ENCODE data around the gene UROC1.

The UROC1 gene

DNA sequence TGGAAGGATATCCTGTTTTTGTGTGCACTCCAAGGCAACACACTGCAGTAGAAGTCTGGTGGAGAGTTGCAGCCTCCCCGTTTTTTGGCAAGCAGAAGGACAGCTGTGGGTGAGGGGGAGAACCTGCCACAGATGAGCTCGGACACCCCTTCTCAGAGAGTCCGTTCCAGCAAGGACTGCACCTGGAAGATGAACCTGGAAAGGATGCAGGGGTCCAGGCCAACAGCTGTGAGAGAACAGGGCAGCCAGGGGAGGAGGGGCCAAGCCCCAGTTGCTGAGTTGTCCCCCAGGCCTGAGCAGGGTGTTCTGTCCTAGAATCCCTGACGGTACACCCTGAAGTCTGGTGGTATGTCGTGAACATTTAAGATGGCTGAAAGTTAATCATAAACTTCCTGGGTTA lies 72.1 kb downstream of the UROC1 start:
- Histone ChIP-seq H3K27ac (no peak overlapping the region), H3K36me3 (ENCODE audit: insufficient read depth) (no peaks in the 10 kb centered on the region), H2AFZ (ENCODE audit: low read depth) (no peak overlapping the region), H4K20me1 (ENCODE audit: insufficient read depth) (no peaks in the 10 kb centered on the region), H3K9ac (no peak overlapping the region), H3K4me3 (IDR thresholded peaks at IDR 0.05; ENCODE audit: insufficient read depth, low read depth, low read length) (no peak overlapping the region), H3K79me2 (ENCODE audit: insufficient read depth, low read depth) (no peaks in the 10 kb centered on the region), H3K27me3 (ENCODE audit: insufficient read depth, low read depth) (no peaks in the 10 kb centered on the region), H3K4me2 (no peak overlapping the region), H3K4me1 (ENCODE audit: low read depth, poor library complexity, severe bottlenecking) (no peaks in the 10 kb centered on the region)
- TF ChIP-seq, protein P1, sequence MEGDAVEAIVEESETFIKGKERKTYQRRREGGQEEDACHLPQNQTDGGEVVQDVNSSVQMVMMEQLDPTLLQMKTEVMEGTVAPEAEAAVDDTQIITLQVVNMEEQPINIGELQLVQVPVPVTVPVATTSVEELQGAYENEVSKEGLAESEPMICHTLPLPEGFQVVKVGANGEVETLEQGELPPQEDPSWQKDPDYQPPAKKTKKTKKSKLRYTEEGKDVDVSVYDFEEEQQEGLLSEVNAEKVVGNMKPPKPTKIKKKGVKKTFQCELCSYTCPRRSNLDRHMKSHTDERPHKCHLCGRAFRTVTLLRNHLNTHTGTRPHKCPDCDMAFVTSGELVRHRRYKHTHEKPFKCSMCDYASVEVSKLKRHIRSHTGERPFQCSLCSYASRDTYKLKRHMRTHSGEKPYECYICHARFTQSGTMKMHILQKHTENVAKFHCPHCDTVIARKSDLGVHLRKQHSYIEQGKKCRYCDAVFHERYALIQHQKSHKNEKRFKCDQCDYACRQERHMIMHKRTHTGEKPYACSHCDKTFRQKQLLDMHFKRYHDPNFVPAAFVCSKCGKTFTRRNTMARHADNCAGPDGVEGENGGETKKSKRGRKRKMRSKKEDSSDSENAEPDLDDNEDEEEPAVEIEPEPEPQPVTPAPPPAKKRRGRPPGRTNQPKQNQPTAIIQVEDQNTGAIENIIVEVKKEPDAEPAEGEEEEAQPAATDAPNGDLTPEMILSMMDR (conservative IDR thresholded peaks at IDR 0.05; ENCODE audit: low read depth, low read length) = no peak

DNA sequence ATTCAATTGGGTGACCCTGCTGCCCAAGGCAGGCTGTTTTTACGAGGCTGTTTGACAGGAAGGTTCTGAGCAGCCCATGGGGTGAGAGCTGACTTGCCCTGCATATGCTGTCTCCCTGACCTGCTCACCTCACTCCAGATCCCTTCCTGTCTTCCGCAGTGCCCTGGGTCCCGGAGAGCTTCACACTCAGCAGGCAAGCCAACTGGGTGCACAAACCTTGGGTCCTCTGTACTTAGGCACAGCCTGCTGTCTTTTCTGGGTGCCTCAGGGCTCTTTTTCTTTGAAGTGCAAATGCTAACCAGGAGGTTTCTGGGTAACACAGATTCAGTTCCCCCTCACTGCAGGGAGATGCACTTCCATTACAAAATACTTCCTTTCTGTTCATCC lies 74.7 kb downstream of the UROC1 start:
- TF ChIP-seq, protein P1 (conservative IDR thresholded peaks at IDR 0.05; ENCODE audit: low read depth, low read length) = no peak
- H2AFZ ChIP-seq (ENCODE audit: low read depth) = no peak overlapping the region

DNA sequence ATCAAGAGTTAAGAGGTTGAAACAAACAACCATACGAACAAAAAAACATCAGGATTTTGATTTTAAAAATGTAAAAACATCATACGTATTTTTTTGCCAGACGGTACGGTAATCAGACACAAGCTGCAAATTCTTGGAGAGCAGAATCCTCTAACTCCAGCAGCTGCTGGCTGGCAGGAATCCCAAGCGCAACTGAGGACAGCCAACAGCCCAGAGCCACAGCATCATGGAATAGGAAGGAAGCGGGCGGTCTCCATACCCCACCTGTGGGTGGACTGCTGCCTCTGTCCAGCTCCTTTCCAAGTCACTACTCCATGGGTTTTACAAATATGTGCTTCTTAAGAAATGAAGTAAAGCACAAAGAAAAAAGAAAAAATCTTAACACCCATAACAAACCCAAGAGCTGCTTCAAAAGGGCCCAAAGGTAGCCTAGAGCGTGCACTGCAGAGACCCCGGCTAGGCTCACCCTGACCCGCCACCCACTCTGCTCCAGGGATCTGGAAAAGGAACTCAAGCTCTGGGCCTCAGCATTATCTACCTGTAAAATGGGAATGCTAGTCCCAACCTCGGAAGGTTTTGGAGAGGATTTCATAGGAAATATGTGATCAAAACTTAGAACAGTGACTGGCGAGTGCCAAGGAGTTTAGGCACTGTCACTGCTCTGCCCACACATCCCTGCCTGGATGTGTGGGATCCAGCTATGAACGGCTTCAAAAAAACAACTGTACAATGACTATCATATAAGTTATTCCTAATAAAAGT lies 75.3 kb downstream of the UROC1 start:
- Histone ChIP-seq H3K9ac (no peak overlapping the region), H3K36me3 (ENCODE audit: insufficient read depth) (no peaks in the 10 kb centered on the region), H3K4me2 (no peak overlapping the region), H3K4me3 (IDR thresholded peaks at IDR 0.05; ENCODE audit: insufficient read depth, low read depth, low read length) (no peak overlapping the region), H3K4me1 (ENCODE audit: low read depth, poor library complexity, severe bottlenecking) (no peaks in the 10 kb centered on the region), H2AFZ (ENCODE audit: low read depth) (no peak overlapping the region), H4K20me1 (ENCODE audit: insufficient read depth) (no peaks in the 10 kb centered on the region), H3K79me2 (ENCODE audit: insufficient read depth, low read depth) (no peaks in the 10 kb centered on the region), H3K27ac (no peak overlapping the region), H3K27me3 (ENCODE audit: insufficient read depth, low read depth) (no peaks in the 10 kb centered on the region)
- TF ChIP-seq, protein P1 (conservative IDR thresholded peaks at IDR 0.05; ENCODE audit: low read depth, low read length) = no peak

More for the DNA sequence above, 74.7 kb downstream of the UROC1 start:
- Histone ChIP-seq H3K4me3 (IDR thresholded peaks at IDR 0.05; ENCODE audit: insufficient read depth, low read depth, low read length) (no peak overlapping the region), H3K27ac (no peak overlapping the region), H3K4me2 (no peak overlapping the region), H3K9ac (no peak overlapping the region), H3K27me3 (ENCODE audit: insufficient read depth, low read depth) (no peaks in the 10 kb centered on the region), H3K4me1 (ENCODE audit: low read depth, poor library complexity, severe bottlenecking) (no peaks in the 10 kb centered on the region), H3K79me2 (ENCODE audit: insufficient read depth, low read depth) (no peaks in the 10 kb centered on the region), H3K36me3 (ENCODE audit: insufficient read depth) (no peaks in the 10 kb centered on the region), H4K20me1 (ENCODE audit: insufficient read depth) (no peaks in the 10 kb centered on the region)

DNA sequence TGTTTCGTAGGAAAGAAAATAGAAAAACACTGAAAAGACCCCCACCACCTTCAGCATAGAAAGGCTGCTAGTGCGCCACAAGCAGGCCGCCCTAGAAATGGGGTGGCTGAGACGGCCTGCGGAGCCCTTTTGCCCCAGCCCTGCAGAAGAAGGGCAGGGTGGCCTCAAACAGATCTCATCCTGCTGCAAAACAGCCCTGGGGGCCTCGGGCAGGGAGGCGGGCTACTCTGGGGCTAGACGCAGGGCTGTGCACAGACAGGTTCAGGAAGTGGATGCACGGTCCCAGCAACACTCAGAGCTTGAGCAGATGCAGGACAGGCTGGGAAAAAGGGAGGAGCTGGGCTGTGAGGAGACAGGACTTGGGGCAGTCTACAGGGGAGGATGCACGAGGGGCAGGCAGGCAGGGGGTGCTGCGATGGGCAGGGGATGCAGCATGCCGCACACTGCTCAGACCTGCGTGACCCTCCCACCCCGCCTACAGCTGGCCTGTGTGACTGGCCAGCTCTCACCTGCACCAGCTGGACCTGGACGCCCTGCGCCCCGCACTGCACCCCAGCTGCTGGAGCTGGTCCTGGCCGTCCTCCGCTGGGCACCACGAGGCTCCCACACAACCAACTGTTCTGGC lies 76.2 kb downstream of the UROC1 start:
- Histone ChIP-seq H4K20me1 (ENCODE audit: insufficient read depth) (no peaks in the 10 kb centered on the region), H3K27ac (no peak overlapping the region), H3K36me3 (ENCODE audit: insufficient read depth) (no peaks in the 10 kb centered on the region)

More for the DNA sequence above, 76.2 kb downstream of the UROC1 start:
- no peaks in the 10 kb centered on the region for H3K27me3 ChIP-seq (ENCODE audit: insufficient read depth, low read depth)
- no peaks in the 10 kb centered on the region for H3K4me1 ChIP-seq (ENCODE audit: low read depth, poor library complexity, severe bottlenecking)
- H3K79me2 ChIP-seq (ENCODE audit: insufficient read depth, low read depth) = no peaks in the 10 kb centered on the region
- no peak overlapping the region for H2AFZ ChIP-seq (ENCODE audit: low read depth)
- TF ChIP-seq, protein P1 (conservative IDR thresholded peaks at IDR 0.05; ENCODE audit: low read depth, low read length) = no peak
- H3K4me2 ChIP-seq = no peak overlapping the region
- H3K9ac ChIP-seq = no peak overlapping the region
- H3K4me3 ChIP-seq (IDR thresholded peaks at IDR 0.05; ENCODE audit: insufficient read depth, low read depth, low read length) = no peak overlapping the region
